Smooth muscle cell (in vitro differentiated cells): ENCODE results near the gene HSPA2. TPM values are rescaled to one million over a fixed set of nuclear protein-coding genes. Genes with fewer than 3 reads are reported as not detected.
"Not testable (repeated sequence)": the region's sequence is repeated elsewhere in the genome, so short reads cannot be mapped to it uniquely, and the experiment has no call there.

Experiments used
- DNase-seq: peaks from one replicate; lab custom pipeline; 2025; ENCODE audit not compliant: unreplicated experiment; lab: John Stamatoyannopoulos, UW
- H2AFZ ChIP-seq: fragments of 200-600 bp; sonication (generic); 2 replicates; pipeline ENCODE4 v1.6.0; 2016; ENCODE audit warnings: antibody characterized with exemption, low read depth, mild to moderate bottlenecking
- H3F3A ChIP-seq: fragments of 200-600 bp; sonication (generic); 2 replicates; pipeline ENCODE4 v1.6.0; 2017; ENCODE audit warnings: antibody characterized with exemption, low read depth
- H3K27ac ChIP-seq: fragments of 200-600 bp; sonication (generic); 2 replicates; pipeline ENCODE4 v1.5.1; 2016; ENCODE audit warnings: low read depth, mild to moderate bottlenecking
- H3K27me3 ChIP-seq: fragments of 200-600 bp; sonication (generic); 2 replicates; pipeline ENCODE4 v1.6.1; 2016; ENCODE audit warnings: low read depth, mild to moderate bottlenecking
- H3K36me3 ChIP-seq: fragments of 200-600 bp; sonication (generic); 2 replicates; pipeline ENCODE4 v1.5.1; 2016; ENCODE audit warnings: low read depth
- H3K4me1 ChIP-seq: fragments of 200-600 bp; sonication (generic); 2 replicates; pipeline ENCODE4 v1.5.1; 2016; ENCODE audit warnings: low read depth
- H3K4me2 ChIP-seq: fragments of 200-600 bp; sonication (generic); 2 replicates; pipeline ENCODE4 v1.6.0; 2016; ENCODE audit warnings: mild to moderate bottlenecking
- H3K4me3 ChIP-seq: fragments of 200-600 bp; sonication (generic); 2 replicates; pipeline ENCODE4 v1.5.1; 2016; ENCODE audit warnings: mild to moderate bottlenecking
- H3K79me2 ChIP-seq: fragments of 200-600 bp; sonication (generic); 2 replicates; pipeline ENCODE4 v1.6.0; 2016; ENCODE audit warnings: low read depth, mild to moderate bottlenecking
- H3K9ac ChIP-seq: fragments of 200-600 bp; sonication (generic); 2 replicates; pipeline ENCODE4 v1.6.0; 2016; ENCODE audit warnings: low read depth
- H3K9me3 ChIP-seq: fragments of 200-600 bp; sonication (generic); replicated peaks from 2 replicates; pipeline ENCODE4 v1.5.1; 2016; ENCODE audit warnings: low read depth
- H4K20me1 ChIP-seq: fragments of 200-600 bp; sonication (generic); 2 replicates; pipeline ENCODE4 v1.6.0; 2016; ENCODE audit warnings: low read depth
- CTCF ChIP-seq: fragments of 200-600 bp; sonication (generic); IDR thresholded peaks from 2 replicates; pipeline ENCODE4 v1.5.1; 2017; ENCODE audit warnings: borderline replicate concordance, mild to moderate bottlenecking, antibody characterized with exemption; ENCODE audit not compliant: insufficient read depth, poor library complexity, severe bottlenecking
- WGBS: methylation state at CpG from one replicate; pipeline ENCODE4 v1.1.7; 2016; ENCODE audit warnings: low lambda C conversion rate; 5-methylcytosine and 5-hydroxymethylcytosine counted together
- polyA plus RNA-seq: library from polyadenylated mRNA; unstranded; fragments of >200 nt; fragmentation: Nextera tagmentation; extraction: Ambion mirVana; gene quantifications from 2 replicates; pipeline ENCODE4 v1.2.1, GENCODE V29; 2016
- total RNA-seq: library from RNA; depleted of rRNA; stranded (reverse); fragments of >200 nt; gene quantifications from 2 replicates; pipeline ENCODE4 v1.2.3, GENCODE V29; 2014

HSPA2 gene
- total and polyA plus RNA-seq, 2 experiments from 2014 or later = 3.4 to 5.2 TPM

GRCh38 chr14:64516969-64517368 is 23.6 kb upstream of the HSPA2 start:
- Histone ChIP-seq H3K4me2 (no peak overlapping the region), H3K79me2 (peaks cover 100% of the 10 kb centered on the region), H3F3A (peaks cover 24% of the 10 kb centered on the region), H3K27ac (peak overlapping the region; percentile 21), H3K4me3 (no peak overlapping the region), H3K27me3 (no peaks in the 10 kb centered on the region), H3K4me1 (no peaks in the 10 kb centered on the region), H3K9ac (no peak overlapping the region), H4K20me1 (peaks cover 99% of the 10 kb centered on the region), H3K36me3 (no peaks in the 10 kb centered on the region), H3K9me3 (no peaks in the 10 kb centered on the region), H2AFZ (no peak overlapping the region)
- TF ChIP-seq CTCF = no peak
- 97% methylated on average over 1 of the region's 1 CpG for WGBS
- DNase-seq = no peak

GRCh38 chr14:64517667-64518066 is 22.9 kb upstream of the HSPA2 start:
- not testable (repeated sequence) for H3K9me3 ChIP-seq, DNase-seq, H3K4me2 ChIP-seq, H3K27me3 ChIP-seq, H3K9ac ChIP-seq, H3K4me3 ChIP-seq, H3K27ac ChIP-seq, H2AFZ ChIP-seq, H3K4me1 ChIP-seq, H3K36me3 ChIP-seq
- Histone ChIP-seq H3K79me2 (peaks cover 99% of the 10 kb centered on the region), H3F3A (peaks cover 31% of the 10 kb centered on the region), H4K20me1 (peaks cover 99% of the 10 kb centered on the region)
- 95% methylated on average over 6 of the region's 6 CpGs for WGBS

GRCh38 chr14:64518229-64518628 is 22.3 kb upstream of the HSPA2 start:
- peaks cover 99% of the 10 kb centered on the region for H3K79me2 ChIP-seq
- H3K27ac ChIP-seq = peak overlapping the region; percentile 25
- no peaks in the 10 kb centered on the region for H3K9me3 ChIP-seq
- no peaks in the 10 kb centered on the region for H3K36me3 ChIP-seq
- H4K20me1 ChIP-seq = peaks cover 99% of the 10 kb centered on the region
- no peaks in the 10 kb centered on the region for H3K27me3 ChIP-seq
- no peak overlapping the region for H3K4me2 ChIP-seq
- peaks cover 37% of the 10 kb centered on the region for H3F3A ChIP-seq
- 98% methylated on average over 4 of the region's 4 CpGs for WGBS
- TF ChIP-seq CTCF = no peak
- H2AFZ ChIP-seq = no peak overlapping the region
- no peak for DNase-seq
- no peak overlapping the region for H3K9ac ChIP-seq
- H3K4me1 ChIP-seq = no peaks in the 10 kb centered on the region
- H3K4me3 ChIP-seq = no peak overlapping the region

- Histone ChIP-seq H3K4me1 (no peaks in the 10 kb centered on the region), H3K27me3 (no peaks in the 10 kb centered on the region), H3K79me2 (peaks cover 98% of the 10 kb centered on the region), H2AFZ (no peak overlapping the region), H3K9me3 (no peaks in the 10 kb centered on the region), H4K20me1 (peaks cover 95% of the 10 kb centered on the region), H3K27ac (peak overlapping the region; percentile 43), H3K36me3 (peaks cover 5% of the 10 kb centered on the region), H3K4me3 (no peak overlapping the region), H3K4me2 (no peak overlapping the region), H3K9ac (no peak overlapping the region), H3F3A (peaks cover 43% of the 10 kb centered on the region)
- DNase-seq = no peak
- WGBS = 92% methylated on average over 4 of the region's 4 CpGs
- no peak for TF ChIP-seq CTCF
Measured at GRCh38 chr14:64520699-64521098, 19.8 kb upstream of the HSPA2 start.
